Placental epithelial cell (primary cell): ENCODE measurements around the gene LYRM7. TPM values are rescaled to one million over a fixed set of nuclear protein-coding genes. Genes with fewer than 3 reads are reported as not detected.

Experiments
- total RNA-seq: library from RNA; depleted of rRNA; stranded (reverse); fragments of >200 nt; gene quantifications from 2 replicates; pipeline ENCODE4 v1.2.3, GENCODE V29; 2012

Gene LYRM7
- total RNA-seq = 2.0 and 2.8 TPM in 2 replicates

GRCh38 chr5:131170540-131171275 is at the start of gene LYRM7:
Gene LYRM7, plus strand, starts transcription at chr5:131170944. Its CDS starts 77 bp downstream, at chr5:131171021.

GRCh38 chr5:131165119-131165727 is 5.5 kb upstream of the LYRM7 start, which contains the start of gene HINT1:
Gene HINT1, minus strand, starts transcription at chr5:131165256. Its CDS starts 51 bp downstream, at chr5:131165205.

Other genes starting within 250 kb of the LYRM7 start
- gene HINT1, start 5.7 kb upstream of the LYRM7 start, total RNA-seq = 130 and 178 TPM in 2 replicates
- 22.0 and 32.2 TPM in 2 replicates for gene CDC42SE2, start 93.1 kb downstream of the LYRM7 start, total RNA-seq